C4-2B (cell line): Measurements from ENCODE around the gene PPP3CA.

Source experiments
- ZFX ChIP-seq: fragments of 450-650 bp; IDR thresholded peaks from 2 replicates; pipeline ENCODE4 v1.6.1; 2017
- TF ChIP-seq, protein P1 (sequence below): fragments of 450-650 bp; conservative IDR thresholded peaks from 2 replicates; pipeline ENCODE4 v1.5.1; 2017; ENCODE audit warnings: mild to moderate bottlenecking

DNA sequence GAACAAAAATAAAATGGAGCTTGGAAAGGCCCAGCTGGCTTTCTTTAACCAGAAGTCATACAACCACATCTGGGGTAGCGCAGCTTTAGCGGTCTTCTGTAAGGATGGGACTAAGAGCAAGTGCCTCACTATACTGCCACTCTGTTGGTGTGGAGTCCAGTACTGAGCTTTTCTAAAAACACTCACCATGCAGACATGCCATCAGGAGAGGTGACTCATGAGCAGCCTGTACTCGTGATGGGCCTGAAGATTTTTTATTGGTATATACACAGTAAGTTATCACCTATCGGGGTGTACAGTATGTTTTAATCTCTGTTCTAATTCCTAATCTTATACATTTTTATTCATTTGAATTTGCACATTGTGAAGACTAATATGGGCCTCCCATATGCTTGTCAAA, 9.6 kb downstream of the PPP3CA start:
- TF ChIP-seq, protein P1, sequence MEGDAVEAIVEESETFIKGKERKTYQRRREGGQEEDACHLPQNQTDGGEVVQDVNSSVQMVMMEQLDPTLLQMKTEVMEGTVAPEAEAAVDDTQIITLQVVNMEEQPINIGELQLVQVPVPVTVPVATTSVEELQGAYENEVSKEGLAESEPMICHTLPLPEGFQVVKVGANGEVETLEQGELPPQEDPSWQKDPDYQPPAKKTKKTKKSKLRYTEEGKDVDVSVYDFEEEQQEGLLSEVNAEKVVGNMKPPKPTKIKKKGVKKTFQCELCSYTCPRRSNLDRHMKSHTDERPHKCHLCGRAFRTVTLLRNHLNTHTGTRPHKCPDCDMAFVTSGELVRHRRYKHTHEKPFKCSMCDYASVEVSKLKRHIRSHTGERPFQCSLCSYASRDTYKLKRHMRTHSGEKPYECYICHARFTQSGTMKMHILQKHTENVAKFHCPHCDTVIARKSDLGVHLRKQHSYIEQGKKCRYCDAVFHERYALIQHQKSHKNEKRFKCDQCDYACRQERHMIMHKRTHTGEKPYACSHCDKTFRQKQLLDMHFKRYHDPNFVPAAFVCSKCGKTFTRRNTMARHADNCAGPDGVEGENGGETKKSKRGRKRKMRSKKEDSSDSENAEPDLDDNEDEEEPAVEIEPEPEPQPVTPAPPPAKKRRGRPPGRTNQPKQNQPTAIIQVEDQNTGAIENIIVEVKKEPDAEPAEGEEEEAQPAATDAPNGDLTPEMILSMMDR, result no peak
- no peak for TF ChIP-seq ZFX
